Nephron progenitor cell (in vitro differentiated cells): Measurements from ENCODE around the gene ATG7.
"Not testable (repeated sequence)": the region's sequence is repeated elsewhere in the genome, so short reads cannot be mapped to it uniquely, and the experiment has no call there.

Source experiments
- DNase-seq: peaks from one replicate; pipeline ENCODE4 v3.0.0; 2021
- H3K27ac Mint-ChIP-seq: 2 replicates; pipeline ENCODE4 v1.8.0; 2021; ENCODE audit warnings: mild to moderate bottlenecking, moderate library complexity, mixed read lengths
- H3K27me3 Mint-ChIP-seq: 2 replicates; pipeline ENCODE4 v1.8.0; 2021; ENCODE audit warnings: mild to moderate bottlenecking, low read depth, mixed read lengths; ENCODE audit not compliant: poor library complexity
- H3K36me3 Mint-ChIP-seq: 2 replicates; pipeline ENCODE4 v1.8.0; 2021; ENCODE audit warnings: low read depth, mixed read lengths
- H3K4me1 Mint-ChIP-seq: 2 replicates; pipeline ENCODE4 v1.8.0; 2021; ENCODE audit warnings: mixed read lengths
- H3K4me3 Mint-ChIP-seq: 2 replicates; pipeline ENCODE4 v1.8.0; 2021; ENCODE audit warnings: mild to moderate bottlenecking, moderate library complexity, mixed read lengths
- H3K9me3 Mint-ChIP-seq: 2 replicates; pipeline ENCODE4 v1.8.0; 2021; ENCODE audit warnings: mild to moderate bottlenecking, moderate library complexity, mixed read lengths
- CTCF ChIP-seq: fragments of 200-600 bp; sonication (generic); IDR thresholded peaks from 2 replicates; pipeline ENCODE4 v1.5.0; 2021; ENCODE audit warnings: antibody characterized with exemption

ATG7 gene

GRCh38 chr3:11510001-11510340 is 237.8 kb downstream of the ATG7 start:
- no peak for TF ChIP-seq CTCF
- peaks cover 21% of the 10 kb centered on the region for H3K9me3 Mint-ChIP-seq

DNA sequence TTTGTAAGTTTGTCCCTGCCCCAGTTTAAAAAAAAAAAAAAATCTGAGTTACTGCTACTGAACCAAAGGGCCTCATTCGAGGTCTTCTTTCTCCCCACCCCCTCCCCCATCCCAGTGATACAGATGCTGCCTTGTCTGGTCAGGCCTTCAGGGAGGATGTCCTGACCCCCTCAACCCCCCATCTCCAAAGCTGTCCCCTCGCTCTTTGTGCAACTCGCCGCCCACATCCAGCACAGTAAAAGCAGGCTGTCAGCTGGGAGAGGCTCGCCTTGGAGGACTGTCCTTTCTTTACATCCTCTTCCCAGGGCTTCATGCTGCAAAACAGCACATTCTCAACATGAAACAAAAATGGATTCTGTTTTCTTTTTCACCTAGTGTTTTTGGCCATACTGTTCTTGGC is 238.2 kb downstream of the ATG7 start:
- peak overlapping the region; percentile 96 for H3K27ac Mint-ChIP-seq
- DNase-seq, result peak; percentile 27
- H3K4me3 Mint-ChIP-seq, result peak overlapping the region; percentile 74
- H3K27me3 Mint-ChIP-seq, result no peaks in the 10 kb centered on the region
- peaks cover 21% of the 10 kb centered on the region for H3K9me3 Mint-ChIP-seq
- TF ChIP-seq CTCF, result no peak
- peaks cover 72% of the 10 kb centered on the region for H3K4me1 Mint-ChIP-seq
- H3K36me3 Mint-ChIP-seq, result peaks cover 29% of the 10 kb centered on the region

More at GRCh38 chr3:11510001-11510340, 237.8 kb downstream of the ATG7 start:
- peaks cover 73% of the 10 kb centered on the region for H3K4me1 Mint-ChIP-seq
- peak; percentile 59 for DNase-seq
- H3K4me3 Mint-ChIP-seq, result peak overlapping the region; percentile 74
- H3K27ac Mint-ChIP-seq, result peak overlapping the region; percentile 96
- peaks cover 28% of the 10 kb centered on the region for H3K36me3 Mint-ChIP-seq
- no peaks in the 10 kb centered on the region for H3K27me3 Mint-ChIP-seq

DNA sequence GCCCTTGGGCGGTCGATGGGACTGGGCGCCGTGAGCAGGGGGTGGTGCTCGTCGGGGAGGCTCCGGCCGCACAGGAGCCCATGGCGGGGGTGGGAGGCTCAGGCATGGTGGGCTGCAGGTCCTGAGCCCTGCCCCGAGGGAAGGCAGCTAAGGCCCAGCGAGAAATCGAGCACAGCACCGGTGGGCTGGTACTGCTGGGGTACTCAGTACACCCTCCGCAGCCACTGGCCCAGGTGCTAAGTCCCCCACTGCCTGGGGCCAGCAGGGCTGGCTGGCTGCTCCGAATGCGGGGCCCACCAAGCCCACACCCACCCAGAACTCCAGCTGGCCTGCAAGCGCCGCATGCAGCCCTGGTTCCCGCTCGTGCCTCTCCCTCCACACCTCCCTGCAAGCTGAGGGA is 239.4 kb downstream of the ATG7 start:
- DNase-seq, H3K27me3 Mint-ChIP-seq, H3K27ac Mint-ChIP-seq, H3K4me3 Mint-ChIP-seq: not testable (repeated sequence)
- H3K4me1 Mint-ChIP-seq, result peaks cover 65% of the 10 kb centered on the region
- peaks cover 21% of the 10 kb centered on the region for H3K9me3 Mint-ChIP-seq
- peaks cover 29% of the 10 kb centered on the region for H3K36me3 Mint-ChIP-seq

DNA sequence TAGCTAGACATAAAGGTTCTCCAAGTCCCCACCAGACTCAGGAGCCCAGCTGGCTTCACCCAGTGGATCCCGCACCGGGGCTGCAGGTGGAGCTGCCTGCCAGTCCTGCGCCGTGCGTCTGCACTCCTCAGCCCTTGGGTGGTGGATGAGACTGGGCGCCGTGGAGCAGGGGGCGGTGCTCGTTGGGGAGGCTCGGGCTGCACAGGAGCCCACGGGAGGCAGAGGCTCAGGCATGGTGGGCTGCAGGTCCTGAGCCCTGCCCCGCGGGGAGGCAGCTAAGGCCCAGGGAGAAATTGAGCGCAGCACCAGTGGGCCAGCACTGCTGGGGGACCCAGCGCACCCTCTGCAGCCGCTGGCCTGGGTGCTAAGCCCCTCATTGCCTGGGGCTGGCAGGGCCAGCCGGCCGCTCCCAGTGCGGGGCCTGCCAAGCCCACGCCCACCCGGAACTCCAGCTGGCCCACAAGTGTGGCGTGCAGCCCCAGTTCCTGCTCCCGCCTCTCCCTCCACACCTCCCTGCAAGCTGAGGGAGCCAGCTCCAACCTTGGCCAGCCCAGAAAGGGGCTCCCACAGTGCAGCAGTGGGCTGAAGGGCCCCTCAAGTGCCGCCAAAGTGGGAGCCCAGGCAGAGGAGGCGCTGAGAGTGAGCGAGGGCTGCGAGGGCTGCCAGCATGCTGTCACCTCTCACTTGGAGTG is 241.1 kb downstream of the ATG7 start:
- not testable (repeated sequence) for H3K27me3 Mint-ChIP-seq, H3K27ac Mint-ChIP-seq, H3K4me3 Mint-ChIP-seq, DNase-seq
- peaks cover 29% of the 10 kb centered on the region for H3K36me3 Mint-ChIP-seq
- H3K4me1 Mint-ChIP-seq, result peaks cover 67% of the 10 kb centered on the region
- H3K9me3 Mint-ChIP-seq, result peaks cover 21% of the 10 kb centered on the region

- no peak for DNase-seq
- Mint-ChIP-seq H3K27me3 (no peaks in the 10 kb centered on the region), H3K4me3 (no peak overlapping the region)
These were observed 241.6 kb downstream of the ATG7 start for GRCh38 chr3:11513817-11514135.

GRCh38 chr3:11514191-11514821 is 242.1 kb downstream of the ATG7 start:
- peaks cover 21% of the 10 kb centered on the region for H3K9me3 Mint-ChIP-seq
- no peak for TF ChIP-seq CTCF
- DNase-seq, result no peak
- no peaks in the 10 kb centered on the region for H3K27me3 Mint-ChIP-seq
- no peak overlapping the region for H3K4me3 Mint-ChIP-seq
- H3K27ac Mint-ChIP-seq, result peak overlapping the region; percentile 18
- H3K36me3 Mint-ChIP-seq, result peaks cover 29% of the 10 kb centered on the region
- peaks cover 60% of the 10 kb centered on the region for H3K4me1 Mint-ChIP-seq

More at GRCh38 chr3:11513817-11514135, 241.6 kb downstream of the ATG7 start:
- Mint-ChIP-seq H3K36me3 (peaks cover 29% of the 10 kb centered on the region), H3K4me1 (peaks cover 62% of the 10 kb centered on the region), H3K27ac (peak overlapping the region; percentile 18), H3K9me3 (peaks cover 21% of the 10 kb centered on the region)
- TF ChIP-seq CTCF, result no peak

- Mint-ChIP-seq H3K27ac (no peak overlapping the region), H3K4me3 (peak overlapping the region; percentile 1), H3K4me1 (peaks cover 63% of the 10 kb centered on the region), H3K36me3 (peaks cover 17% of the 10 kb centered on the region), H3K27me3 (peaks cover 2% of the 10 kb centered on the region), H3K9me3 (peaks cover 11% of the 10 kb centered on the region)
- TF ChIP-seq CTCF, result no peak
- DNase-seq, result no peak
These were observed 245.4 kb downstream of the ATG7 start for GRCh38 chr3:11517601-11518000.
